Neuron (in vitro differentiated cells): Measurements from ENCODE around the gene ATF7IP2.

Source experiments
- H2AFZ ChIP-seq: one replicate; pipeline ENCODE4 v1.6.1; 2013; ENCODE audit warnings: low read depth, mild to moderate bottlenecking, inconsistent platforms, low read length, moderate library complexity
- H3K27me3 ChIP-seq: one replicate; pipeline ENCODE4 v1.6.1; 2013; ENCODE audit warnings: low read length; ENCODE audit not compliant: insufficient read depth
- H3K36me3 ChIP-seq: one replicate; pipeline ENCODE4 v1.6.1; 2013; ENCODE audit warnings: low read length; ENCODE audit not compliant: insufficient read depth
- H3K4me1 ChIP-seq: one replicate; pipeline ENCODE4 v1.6.1; 2013; ENCODE audit warnings: low read length; ENCODE audit not compliant: insufficient read depth
- H3K4me3 ChIP-seq: 2 replicates; pipeline ENCODE4 v1.5.1; 2013; ENCODE audit warnings: mild to moderate bottlenecking, low read length, moderate library complexity
- H3K9me3 ChIP-seq: one replicate; pipeline ENCODE4 v1.6.1; 2013; ENCODE audit warnings: low read length

Gene ATF7IP2

DNA sequence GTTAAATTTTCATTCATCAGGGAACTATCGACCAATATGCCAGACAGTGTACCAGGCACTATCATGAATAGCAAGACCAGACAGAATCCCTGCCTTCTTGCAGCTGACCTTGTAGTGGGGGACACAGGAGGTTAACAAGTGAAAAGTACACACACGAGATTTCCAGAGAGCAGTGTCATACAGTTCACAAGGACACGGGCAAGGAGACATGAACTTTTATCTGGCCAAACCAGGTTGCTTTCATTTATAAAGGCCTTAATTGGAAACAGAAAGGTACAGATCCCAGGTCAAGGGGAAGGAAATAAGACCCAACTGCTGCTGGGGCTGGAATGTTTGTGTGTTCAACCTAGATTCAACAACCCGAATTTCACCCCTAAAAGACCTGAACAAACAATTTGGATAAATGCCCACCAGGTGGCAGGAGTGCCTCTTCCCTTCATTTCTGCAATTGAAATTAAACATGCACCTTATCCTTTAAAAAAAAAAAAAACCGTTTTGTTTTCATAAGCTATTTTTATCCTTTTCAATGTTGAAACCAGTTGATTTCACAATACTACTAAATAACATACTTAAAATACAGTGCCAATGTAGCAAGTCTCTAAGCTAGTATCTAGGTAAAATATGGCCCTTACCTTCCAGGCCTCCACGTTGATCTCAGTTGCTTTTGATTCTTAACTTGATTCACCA lies 128.7 kb downstream of the ATF7IP2 start:
- H3K4me3 ChIP-seq = no peak overlapping the region

DNA sequence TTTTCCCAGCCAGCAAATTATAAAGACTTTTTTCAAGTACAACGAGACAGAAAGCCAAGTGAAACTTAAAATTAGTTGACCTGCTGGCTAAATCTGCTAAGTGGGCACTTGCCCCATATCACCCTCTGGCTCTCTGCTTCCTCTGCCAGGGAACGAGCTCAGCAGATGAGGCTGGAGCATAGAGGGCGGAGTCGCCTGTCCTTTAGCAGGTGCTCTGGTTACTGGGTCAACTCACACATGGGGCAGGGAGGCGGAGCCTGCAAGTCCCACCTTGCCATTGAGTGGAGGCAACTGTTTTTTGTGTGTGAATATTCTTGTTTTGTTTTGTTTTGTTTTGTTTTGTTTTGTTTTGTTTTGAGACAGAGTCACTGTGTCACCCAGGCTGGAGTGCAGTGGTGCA lies 132.0 kb downstream of the ATF7IP2 start:
- no peak overlapping the region for H2AFZ ChIP-seq
- no peak overlapping the region for H3K4me3 ChIP-seq
- no peaks in the 10 kb centered on the region for H3K9me3 ChIP-seq
- H3K4me1 ChIP-seq = no peaks in the 10 kb centered on the region
- no peaks in the 10 kb centered on the region for H3K36me3 ChIP-seq
- H3K27me3 ChIP-seq = no peaks in the 10 kb centered on the region

More for the DNA sequence above, 128.7 kb downstream of the ATF7IP2 start:
- H2AFZ ChIP-seq = no peak overlapping the region
- H3K27me3 ChIP-seq = no peaks in the 10 kb centered on the region
- H3K9me3 ChIP-seq = no peaks in the 10 kb centered on the region
- H3K36me3 ChIP-seq = no peaks in the 10 kb centered on the region
- H3K4me1 ChIP-seq = no peaks in the 10 kb centered on the region

DNA sequence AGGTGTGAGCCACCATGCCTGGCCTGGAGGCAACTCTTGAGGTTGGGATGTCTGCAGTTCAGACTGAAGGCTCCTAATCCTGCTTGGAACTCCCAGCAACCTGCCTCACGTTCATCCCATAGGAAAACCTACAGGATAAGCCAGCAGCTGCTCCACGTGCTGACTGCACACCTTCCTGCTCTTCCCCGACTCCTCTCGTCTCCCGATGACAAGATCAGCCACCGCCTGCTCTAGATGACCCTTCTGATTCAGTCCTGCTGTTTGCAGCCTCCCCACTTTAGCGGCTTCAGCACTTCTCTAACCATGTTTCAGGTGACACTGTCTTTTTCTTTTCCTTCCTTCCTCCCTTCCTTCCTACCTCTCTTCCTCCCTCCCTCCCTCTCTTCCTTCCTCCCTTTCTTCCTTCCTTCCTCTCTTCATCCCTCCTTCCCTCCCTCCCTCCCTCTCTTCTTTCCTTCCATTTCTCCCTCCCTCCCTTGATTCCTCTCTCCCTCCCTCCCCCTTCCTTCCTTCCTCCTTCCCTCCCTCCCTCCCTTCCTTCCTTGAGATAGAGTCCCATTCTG lies 132.7 kb downstream of the ATF7IP2 start:
- no peaks in the 10 kb centered on the region for H3K9me3 ChIP-seq
- no peaks in the 10 kb centered on the region for H3K27me3 ChIP-seq
- H3K36me3 ChIP-seq = no peaks in the 10 kb centered on the region
- H3K4me1 ChIP-seq = no peaks in the 10 kb centered on the region
- no peak overlapping the region for H2AFZ ChIP-seq
- H3K4me3 ChIP-seq = no peak overlapping the region

DNA sequence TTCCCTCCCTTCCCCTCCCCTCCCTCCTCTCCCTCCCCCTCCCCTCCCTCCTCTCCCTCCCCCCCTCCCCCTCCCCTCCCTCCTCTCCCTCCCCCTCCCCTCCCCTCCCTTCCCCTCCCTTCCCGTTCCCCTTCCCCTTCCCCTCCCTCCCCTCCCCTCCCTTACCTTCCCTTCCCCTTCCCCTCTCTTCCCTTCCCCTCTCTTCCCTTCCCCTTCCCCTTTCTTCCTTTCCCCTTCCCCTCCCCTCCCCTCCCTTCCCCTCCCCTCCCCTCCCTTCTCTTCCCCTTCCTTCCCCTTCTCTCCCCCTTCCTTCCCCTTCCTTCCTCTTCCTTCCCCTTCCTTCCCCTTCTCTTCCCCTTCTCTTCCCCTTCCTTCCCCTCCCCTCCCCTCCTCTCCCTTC lies 133.4 kb downstream of the ATF7IP2 start:
- H3K4me3 ChIP-seq = no peak overlapping the region
- no peak overlapping the region for H2AFZ ChIP-seq
- no peaks in the 10 kb centered on the region for H3K36me3 ChIP-seq
- H3K9me3 ChIP-seq = no peaks in the 10 kb centered on the region
- H3K27me3 ChIP-seq = no peaks in the 10 kb centered on the region
- no peaks in the 10 kb centered on the region for H3K4me1 ChIP-seq

DNA sequence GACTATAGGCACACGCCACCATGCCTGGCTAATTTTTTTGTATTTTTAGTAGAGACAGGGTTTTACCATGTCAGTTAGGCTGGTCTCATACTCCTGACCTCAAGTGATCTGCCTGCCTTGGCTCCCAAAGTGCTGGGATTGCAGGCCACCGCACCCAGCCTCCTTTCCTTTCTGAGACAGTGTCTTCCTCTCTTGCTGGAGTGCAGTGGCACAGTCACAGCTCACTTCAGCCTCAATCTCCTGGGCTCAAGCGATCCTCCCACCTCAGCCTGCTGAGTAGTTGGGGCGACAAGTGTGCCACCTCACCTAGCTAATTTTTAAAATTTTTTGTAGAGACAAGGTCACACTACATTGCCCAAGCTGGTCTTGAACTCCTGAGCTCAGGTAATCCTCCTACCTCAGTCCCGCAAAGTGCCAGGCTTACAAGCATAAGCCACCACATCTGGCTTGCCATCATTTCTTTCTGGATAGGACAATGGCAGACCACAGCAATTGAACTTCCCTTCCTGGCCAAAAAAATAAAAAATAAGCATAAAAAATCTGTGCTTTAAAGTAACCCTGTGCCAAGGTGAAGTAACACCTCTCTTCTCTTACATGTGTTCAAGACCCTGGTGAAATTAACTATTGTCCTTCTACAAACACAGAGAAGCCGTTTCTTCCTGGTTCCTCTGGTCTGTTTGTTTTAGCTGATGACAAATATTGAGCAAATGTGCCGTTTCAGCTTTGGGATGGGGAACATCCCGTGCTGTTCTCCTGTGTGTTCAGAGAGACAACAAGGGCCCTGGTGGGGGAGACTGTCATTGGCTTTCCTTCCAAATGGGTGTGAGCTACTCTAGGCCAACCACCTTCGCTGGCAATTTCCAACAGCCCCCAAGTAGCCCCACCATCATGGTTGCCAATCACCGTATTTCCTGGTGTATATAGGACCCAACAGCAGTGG lies 134.3 kb downstream of the ATF7IP2 start:
- H3K4me1 ChIP-seq = no peaks in the 10 kb centered on the region
- no peaks in the 10 kb centered on the region for H3K27me3 ChIP-seq
- H2AFZ ChIP-seq = no peak overlapping the region
- no peaks in the 10 kb centered on the region for H3K9me3 ChIP-seq
- H3K36me3 ChIP-seq = no peaks in the 10 kb centered on the region
- H3K4me3 ChIP-seq = no peak overlapping the region

DNA sequence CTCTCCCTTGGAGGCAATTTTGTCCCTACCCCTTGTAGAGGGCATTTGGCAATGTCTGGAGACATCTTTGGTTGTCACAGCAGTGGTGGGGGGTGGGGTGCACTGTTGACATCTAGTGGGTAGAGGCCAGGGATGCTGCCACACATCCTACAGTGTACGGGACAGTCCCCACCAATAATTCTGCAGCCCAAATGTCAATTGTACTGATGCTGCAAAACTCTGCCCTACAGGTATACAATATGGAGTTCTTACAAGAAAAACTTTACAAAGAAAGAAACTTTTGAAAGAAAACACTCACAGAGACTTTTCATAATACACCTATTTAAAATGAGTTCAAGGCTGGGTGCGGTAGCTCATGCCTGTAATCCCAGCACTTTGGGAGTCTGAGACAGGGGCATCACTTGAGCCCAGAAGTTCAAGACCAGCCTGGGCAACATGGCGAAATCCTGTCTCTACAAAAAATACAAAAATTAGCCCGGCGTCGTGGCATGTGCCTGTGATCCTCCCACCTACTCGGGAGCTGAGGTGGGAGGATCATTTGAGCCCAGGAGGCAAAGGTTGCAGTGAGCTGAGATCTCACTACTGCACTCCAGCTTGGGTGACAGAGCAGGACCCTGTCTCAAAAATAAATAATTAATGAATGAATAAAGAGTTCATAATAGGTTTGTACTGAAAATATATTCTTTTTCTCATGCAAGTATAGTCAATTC lies 135.2 kb downstream of the ATF7IP2 start:
- no peaks in the 10 kb centered on the region for H3K4me1 ChIP-seq
- no peaks in the 10 kb centered on the region for H3K36me3 ChIP-seq
- H3K27me3 ChIP-seq = no peaks in the 10 kb centered on the region
- H3K9me3 ChIP-seq = no peaks in the 10 kb centered on the region
- H2AFZ ChIP-seq = no peak overlapping the region
- no peak overlapping the region for H3K4me3 ChIP-seq

DNA sequence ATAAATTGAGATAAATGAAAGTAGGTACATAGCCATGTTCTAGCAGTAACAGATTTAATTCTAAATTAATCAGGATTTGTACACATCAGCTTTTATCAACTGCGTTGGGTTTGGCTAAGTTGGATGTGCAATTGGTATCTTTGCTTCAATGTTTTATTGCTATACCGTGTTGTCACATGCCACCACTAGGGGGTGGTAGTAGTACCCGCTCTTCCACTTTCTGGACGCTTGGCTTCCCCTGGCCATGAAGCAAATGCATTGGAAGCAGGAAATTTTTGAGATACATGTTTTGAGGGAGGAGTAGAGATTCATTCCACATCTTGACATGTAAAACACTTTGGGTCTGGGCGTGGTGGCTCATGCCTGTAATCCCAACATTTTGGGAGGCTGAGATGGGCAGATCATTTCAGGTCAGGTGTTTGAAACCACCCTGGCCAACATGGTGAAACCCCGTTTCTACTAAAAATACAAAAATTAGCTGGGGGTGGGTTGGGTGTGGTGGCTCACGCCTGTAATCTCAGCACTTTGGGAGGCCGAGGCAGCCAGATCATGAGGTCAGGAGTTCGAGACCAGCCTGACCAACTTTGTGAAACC lies 135.9 kb downstream of the ATF7IP2 start:
- Histone ChIP-seq H3K4me3 (no peak overlapping the region), H3K36me3 (no peaks in the 10 kb centered on the region), H2AFZ (no peak overlapping the region), H3K9me3 (no peaks in the 10 kb centered on the region), H3K27me3 (no peaks in the 10 kb centered on the region), H3K4me1 (no peaks in the 10 kb centered on the region)

DNA sequence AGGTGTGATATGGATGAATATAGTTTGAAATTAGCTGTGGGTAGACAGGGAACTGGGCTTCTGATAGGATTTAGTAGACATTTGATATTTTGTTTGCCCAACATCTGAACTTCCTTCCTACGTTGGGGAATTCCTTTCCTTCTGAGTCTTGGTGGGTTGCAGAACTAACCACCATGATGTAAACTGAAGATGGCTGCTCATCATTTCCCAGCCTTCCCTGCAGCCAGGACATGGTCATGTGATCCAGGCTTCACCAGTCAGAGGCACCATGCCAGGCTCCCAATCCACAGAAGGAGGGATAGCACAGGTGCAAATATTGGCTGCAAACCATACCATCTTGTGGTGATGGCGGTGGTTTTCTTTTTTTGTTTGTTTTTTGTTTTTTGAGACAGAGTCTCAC lies 137.1 kb downstream of the ATF7IP2 start:
- no peaks in the 10 kb centered on the region for H3K4me1 ChIP-seq
- no peaks in the 10 kb centered on the region for H3K27me3 ChIP-seq
- H3K4me3 ChIP-seq = no peak overlapping the region
- no peaks in the 10 kb centered on the region for H3K9me3 ChIP-seq
- H3K36me3 ChIP-seq = no peaks in the 10 kb centered on the region
- no peak overlapping the region for H2AFZ ChIP-seq

DNA sequence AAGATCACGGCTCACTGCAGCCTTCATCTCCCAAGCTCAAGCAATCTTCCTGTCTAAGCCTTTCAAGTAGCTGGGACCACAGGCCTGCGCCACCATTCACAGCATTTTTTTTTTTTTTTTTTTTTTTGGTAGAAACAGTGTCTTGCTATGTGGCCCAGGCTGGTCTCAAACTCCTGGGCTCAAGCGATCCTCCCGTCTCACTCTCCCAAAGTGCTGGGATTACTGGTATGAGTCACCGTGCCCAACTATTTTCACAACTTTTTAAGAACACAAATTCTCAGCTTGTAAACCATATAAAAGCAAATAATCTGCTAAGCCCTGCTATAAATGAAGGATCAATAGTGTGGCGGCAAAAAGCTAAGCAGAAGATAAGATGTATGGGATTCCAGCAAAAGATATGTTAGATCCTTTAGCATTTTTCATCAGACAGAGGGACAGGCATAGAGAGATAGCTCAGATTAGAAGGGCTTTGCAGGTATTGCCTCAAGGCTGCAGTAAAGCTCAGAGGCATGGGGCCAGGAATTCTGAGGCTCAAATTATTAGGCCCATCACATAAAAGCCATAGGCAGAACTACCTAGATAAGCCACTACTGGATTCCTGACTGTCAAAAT lies 139.5 kb downstream of the ATF7IP2 start:
- Histone ChIP-seq H3K36me3 (no peaks in the 10 kb centered on the region), H3K4me3 (no peak overlapping the region), H3K27me3 (no peaks in the 10 kb centered on the region), H3K4me1 (no peaks in the 10 kb centered on the region), H3K9me3 (no peaks in the 10 kb centered on the region), H2AFZ (no peak overlapping the region)

DNA sequence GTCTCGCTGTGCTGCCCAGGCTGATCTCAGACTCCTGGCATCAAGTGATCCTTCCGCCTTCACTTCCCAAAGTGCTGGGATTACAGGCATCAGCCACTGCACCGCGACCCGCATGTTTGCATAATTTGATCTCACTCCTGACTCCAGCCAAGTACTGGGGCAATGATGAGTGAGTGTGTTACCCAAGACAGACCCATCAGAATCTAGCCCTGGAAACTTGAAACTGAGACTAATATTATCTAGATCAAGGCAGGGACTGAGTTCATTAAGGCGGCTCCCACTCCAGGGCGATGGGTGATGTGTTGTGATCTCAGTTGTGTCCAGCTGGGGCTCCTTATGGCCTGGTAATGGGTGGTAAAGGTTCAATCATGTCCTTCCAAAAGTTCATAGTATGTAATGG lies 141.1 kb downstream of the ATF7IP2 start:
- H2AFZ ChIP-seq = no peak overlapping the region

DNA sequence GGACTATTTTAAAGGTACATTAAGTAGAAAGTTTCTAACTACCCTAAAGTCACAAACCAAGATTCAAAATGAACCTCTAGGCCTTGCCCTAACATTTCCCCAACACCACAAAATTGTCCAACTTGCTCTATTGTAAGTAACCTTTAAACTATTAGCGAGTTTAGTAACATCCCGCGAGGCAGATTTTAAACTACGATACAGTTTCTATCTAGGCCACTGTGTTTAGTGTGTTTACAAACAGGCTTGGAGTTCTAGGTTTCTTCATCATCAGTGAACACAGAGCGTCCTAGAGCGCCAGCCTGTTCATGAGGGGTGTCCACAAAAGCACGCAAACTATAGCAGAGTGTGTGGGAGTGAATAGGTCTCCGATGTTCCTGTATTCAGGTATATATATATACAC lies 142.8 kb downstream of the ATF7IP2 start:
- no peaks in the 10 kb centered on the region for H3K9me3 ChIP-seq
- H3K36me3 ChIP-seq = no peaks in the 10 kb centered on the region
- H3K4me3 ChIP-seq = no peak overlapping the region
- no peaks in the 10 kb centered on the region for H3K4me1 ChIP-seq
- no peak overlapping the region for H2AFZ ChIP-seq
- H3K27me3 ChIP-seq = no peaks in the 10 kb centered on the region

More for the DNA sequence above, 141.1 kb downstream of the ATF7IP2 start:
- no peaks in the 10 kb centered on the region for H3K27me3 ChIP-seq
- H3K4me1 ChIP-seq = no peaks in the 10 kb centered on the region
- no peaks in the 10 kb centered on the region for H3K36me3 ChIP-seq
- no peaks in the 10 kb centered on the region for H3K9me3 ChIP-seq
- no peak overlapping the region for H3K4me3 ChIP-seq

DNA sequence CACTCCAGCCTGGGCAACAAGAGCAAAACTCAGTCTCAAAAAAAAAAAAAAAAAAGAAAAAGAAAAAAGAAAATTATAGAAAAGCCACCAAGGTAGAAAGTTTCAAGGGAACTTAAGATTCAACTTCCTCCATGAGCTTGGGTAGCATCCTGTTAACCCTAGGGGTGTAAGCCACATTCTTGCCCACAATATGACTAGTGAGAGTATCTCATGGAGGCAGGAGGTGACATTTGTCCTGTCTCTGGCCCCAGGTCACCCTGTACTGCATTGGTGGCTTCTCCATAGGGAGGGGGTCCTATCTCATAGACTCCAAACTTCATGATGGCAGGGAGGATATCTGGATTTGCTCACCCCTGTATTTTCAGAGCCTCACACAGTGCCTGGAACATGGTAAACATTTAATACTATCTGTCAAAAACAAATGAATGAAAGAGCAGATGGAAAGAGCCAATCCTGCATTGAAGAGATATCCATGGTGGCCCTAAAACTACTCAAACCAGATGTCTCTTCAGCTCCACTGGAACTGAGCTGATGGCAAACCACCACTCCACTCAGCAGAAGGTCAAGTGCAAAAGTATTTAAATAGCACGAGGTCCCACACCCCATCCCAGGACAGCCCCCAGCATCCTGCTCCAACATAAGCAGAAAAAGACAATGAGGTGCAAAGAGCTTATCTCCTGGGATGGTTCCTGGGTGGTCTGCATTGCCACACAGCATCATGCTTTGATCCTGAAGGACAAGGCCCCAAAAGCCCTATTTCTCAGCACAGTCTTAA lies 144.2 kb downstream of the ATF7IP2 start:
- no peaks in the 10 kb centered on the region for H3K27me3 ChIP-seq
- no peak overlapping the region for H2AFZ ChIP-seq
- H3K4me3 ChIP-seq = no peak overlapping the region
- H3K36me3 ChIP-seq = no peaks in the 10 kb centered on the region
- no peaks in the 10 kb centered on the region for H3K4me1 ChIP-seq
- no peaks in the 10 kb centered on the region for H3K9me3 ChIP-seq
